GM19372 (cell line): Measurements from ENCODE around the gene CACNA1D.

Experiments used
- ATAC-seq: cut with Tn5 transposase; IDR thresholded peaks from one replicate; pipeline ENCODE4 v1.9.1; 2021; ENCODE audit warnings: mild to moderate bottlenecking, low read depth, moderate library complexity; ENCODE audit not compliant: unreplicated experiment

Gene CACNA1D

GRCh38 chr3:53773611-53774368 lies 279.4 kb downstream of the CACNA1D start:
- ATAC-seq: peak; percentile 77

DNA sequence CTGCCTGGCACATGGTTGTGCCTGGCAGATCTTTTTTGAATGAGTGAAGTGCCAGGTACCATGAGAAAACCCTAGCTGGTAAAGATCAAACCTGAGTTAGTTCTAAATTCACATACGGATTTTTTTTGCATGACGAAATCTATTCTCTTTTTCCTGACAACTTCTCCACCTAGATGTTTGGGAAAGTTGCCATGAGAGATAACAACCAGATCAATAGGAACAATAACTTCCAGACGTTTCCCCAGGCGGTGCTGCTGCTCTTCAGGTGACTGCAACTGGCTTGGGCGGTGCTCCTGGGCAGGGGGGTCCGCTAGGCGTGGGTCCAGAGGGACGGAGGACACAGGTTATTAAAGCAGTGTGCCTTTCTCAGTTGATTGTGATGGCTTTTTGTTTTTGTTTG lies 280.0 kb downstream of the CACNA1D start:
- ATAC-seq: no peak

- ATAC-seq: no peak
Measured at GRCh38 chr3:53775018-53775417, 280.6 kb downstream of the CACNA1D start.

DNA sequence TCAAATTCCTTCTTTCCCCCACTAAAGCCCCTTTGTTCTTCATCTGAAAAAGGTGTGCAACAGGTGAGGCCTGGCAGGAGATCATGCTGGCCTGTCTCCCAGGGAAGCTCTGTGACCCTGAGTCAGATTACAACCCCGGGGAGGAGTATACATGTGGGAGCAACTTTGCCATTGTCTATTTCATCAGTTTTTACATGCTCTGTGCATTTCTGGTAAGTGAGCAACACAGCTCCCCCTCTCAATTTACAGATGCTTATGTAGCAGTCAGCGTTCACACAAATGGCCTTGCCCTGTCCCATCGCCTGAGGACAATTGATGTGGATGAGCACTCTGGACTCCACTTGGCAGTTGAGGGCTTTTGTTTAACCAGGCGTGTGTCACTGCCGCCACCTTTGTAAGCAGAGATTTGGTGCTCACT lies 281.4 kb downstream of the CACNA1D start:
- ATAC-seq: no peak

GRCh38 chr3:53776494-53777101 lies 282.2 kb downstream of the CACNA1D start:
- ATAC-seq: no peak

DNA sequence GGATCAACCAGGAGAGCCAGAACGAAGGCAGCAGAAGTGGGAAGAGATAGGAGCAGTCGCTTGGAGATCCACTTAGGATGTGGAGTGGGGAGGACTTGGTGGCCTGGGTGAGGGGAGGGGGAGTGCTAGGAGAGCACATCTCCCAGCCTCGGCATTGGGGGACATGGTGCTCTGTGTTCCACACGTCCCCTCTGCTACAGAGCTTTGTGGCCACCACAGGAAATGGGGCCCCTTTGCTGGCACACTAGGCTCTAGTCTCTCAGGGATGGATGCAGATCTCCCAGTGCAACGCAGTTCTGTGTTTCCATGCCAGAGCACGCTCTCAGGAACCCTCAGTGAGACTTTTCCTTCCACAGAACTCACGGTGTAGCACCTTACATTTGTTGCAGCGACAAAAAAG lies 283.1 kb downstream of the CACNA1D start:
- no peak for ATAC-seq

DNA sequence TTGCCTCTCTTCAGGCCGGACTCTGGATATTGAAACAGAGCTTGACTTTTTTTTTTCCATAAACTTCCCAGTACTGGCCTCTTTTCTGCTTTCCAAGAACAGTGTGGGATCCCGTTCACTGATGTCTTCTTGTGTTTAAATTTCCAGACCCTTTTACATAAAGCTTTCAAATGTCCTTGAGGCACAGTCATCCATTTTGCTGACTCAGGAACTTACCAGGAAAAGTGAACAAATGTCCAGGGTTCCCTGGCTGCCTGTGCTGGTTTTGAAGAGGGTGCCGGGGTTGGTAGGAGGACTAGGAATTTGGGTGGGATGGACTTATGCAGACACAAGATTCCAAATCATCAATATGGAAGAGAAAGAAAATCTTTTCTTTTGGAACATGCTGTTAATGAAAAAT lies 283.7 kb downstream of the CACNA1D start:
- no peak for ATAC-seq

DNA sequence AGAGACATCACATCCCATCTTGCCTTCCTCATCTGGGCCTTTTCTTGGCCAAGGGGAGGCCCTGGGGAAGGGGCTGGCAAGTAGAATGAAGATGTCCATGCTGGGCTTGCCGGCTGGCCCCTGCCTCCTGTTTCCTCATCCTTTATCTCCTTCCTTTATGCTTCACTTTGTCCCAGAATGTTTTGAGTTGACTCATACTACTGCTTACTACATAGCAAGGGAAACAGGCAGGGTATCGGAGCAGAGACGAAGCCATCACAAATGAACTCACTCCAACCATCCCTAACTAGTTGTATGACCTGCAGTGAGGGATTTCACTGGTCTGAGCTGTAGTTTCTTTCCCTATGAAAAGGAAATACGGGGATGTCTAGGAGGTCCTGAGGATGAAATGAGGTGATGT lies 285.8 kb downstream of the CACNA1D start:
- no peak for ATAC-seq

DNA sequence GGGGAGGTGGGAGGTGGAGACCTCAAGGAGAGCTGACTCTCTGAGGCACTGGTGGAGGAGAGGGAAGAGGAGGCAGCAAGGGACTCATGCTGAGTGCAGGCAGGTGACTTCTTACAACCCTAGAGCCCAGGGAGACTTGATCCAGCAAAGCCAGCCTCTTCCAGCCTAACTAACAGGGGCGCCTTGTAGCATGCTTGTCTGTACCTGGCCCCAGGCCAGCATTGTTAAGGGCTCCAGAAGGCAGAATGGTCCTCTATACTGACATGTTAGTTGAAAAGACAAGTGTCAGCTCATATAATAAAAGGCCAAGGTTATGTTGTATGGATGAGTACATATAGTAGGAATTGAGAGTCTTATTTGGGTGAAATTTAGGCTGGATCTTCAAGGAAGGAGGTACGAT lies 286.4 kb downstream of the CACNA1D start:
- ATAC-seq: no peak

DNA sequence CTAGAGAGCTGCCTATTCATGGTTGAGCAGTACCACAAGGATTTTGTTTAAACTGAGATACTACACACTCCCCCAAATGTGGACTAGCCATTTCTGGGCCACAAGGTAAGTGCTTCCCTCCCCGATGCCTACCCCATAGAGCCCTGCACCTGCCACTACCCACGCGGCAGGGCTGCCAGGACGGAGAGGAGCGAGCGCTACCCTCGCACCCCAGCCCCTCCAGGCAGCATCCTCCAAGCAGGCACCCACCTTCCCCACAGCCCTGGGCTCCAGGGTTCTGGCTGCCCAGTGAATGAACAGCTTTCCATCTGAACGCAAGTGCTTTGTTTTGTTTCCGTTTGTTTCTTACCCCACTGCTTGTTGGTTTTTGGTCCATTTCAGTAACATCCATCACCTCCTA lies 292.6 kb downstream of the CACNA1D start:
- no peak for ATAC-seq

DNA sequence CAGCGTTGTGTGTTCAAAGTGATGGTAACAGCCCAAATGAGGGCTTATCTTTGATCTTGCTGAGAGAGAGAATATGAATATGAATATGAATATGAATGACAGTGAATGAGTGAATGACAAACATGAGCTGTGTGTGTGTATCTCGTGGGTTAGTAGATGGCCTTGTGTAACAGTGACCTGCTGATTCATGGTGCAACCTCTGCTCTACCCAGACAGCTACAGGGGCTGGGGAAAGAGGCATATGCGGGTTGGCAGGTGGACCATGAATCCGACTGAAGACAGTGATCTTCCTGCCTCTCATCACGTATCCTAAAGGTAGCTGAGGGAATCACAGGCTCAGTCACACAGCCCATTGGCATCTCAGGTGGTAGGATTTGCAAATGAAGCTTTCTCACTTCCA lies 293.6 kb downstream of the CACNA1D start:
- no peak for ATAC-seq

DNA sequence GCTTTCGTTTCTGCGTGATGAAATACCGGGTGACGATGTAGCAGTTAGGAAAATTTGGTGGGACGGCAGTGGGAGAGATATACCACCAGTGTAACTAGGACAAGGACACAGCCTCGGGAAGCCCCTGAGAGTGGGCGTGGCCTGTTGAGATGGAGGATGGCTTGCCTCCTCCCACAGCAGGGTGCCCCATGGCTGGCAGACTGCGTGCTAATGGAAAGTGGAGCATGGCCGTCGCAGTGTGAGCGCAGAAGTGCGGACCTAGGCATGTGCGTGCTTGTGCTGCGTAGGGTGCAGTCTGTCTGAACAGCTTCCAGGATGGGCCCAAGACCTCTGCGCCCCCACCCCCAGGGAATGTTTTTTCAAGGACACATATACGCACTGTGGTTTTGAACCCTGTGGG lies 295.0 kb downstream of the CACNA1D start:
- no peak for ATAC-seq

DNA sequence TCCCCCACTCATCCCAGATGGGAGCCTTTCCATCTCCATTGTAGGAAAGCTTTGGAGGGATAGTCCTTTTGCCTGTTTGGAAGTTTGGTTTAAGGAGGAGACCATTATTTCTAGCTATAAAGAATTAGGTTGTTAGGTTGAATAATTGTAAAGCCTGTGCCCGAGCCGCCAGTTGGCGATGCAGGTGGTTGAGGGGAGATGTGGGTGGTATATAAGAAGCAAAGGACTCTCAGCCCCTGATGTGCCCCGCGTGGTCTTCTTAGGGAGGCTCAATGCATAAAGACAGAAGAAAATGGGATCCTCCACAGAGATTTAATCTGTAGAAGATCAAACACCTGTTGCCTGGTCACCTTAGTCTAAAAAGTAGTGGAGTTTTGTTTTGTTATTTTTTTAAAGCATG lies 296.1 kb downstream of the CACNA1D start:
- ATAC-seq: no peak

DNA sequence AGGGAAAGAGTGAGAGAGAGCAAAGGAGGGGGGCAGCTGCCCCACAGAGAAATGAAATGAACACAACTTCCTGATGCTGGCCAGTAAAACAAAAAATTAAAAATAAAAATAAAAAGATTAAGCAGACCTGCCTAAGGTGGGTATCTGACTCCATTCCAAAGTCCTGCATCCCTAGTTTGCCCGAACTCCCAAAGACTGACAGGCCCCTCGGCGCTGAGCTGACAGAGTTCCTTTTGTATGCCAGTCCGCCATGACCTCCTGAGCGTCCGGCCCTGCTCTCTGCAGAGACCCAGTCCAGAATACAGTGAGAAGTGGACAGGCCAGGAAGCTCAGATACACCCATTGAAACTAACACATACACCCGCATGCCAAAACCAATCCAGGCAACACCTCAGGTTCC lies 296.9 kb downstream of the CACNA1D start:
- no peak for ATAC-seq

- ATAC-seq: no peak
Measured at GRCh38 chr3:53792866-53793265, 298.5 kb downstream of the CACNA1D start.

DNA sequence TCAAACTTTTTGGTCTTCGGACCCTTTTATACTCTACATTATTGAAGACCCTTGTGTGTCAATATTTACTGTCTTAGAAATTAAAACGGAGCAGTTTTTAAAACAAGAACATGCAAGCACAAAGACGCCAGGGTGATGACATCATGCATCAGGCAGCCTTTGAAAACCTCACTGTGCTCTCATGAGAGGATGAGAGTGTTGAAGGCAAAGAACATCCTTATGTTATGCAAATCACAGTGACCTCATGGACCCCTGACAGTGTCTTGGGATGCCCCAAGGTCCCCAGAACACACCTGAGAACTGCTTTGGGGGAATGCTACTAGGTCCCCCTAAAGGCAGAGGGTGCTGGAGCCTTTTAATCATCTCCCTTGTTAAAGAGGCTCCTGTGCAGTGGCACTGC lies 300.2 kb downstream of the CACNA1D start:
- no peak for ATAC-seq

GRCh38 chr3:53795176-53795575 lies 300.8 kb downstream of the CACNA1D start:
- no peak for ATAC-seq

GRCh38 chr3:53795789-53796560 lies 301.6 kb downstream of the CACNA1D start:
- ATAC-seq: no peak

- ATAC-seq: no peak
Measured at GRCh38 chr3:53798144-53798543, 303.7 kb downstream of the CACNA1D start.

- ATAC-seq: no peak
Measured at GRCh38 chr3:53799338-53799865, 305.0 kb downstream of the CACNA1D start.
